Ishikawa (cell line): ENCODE measurements around the gene MTPN.

Source experiments
- REST ChIP-seq: IDR thresholded peaks from 2 replicates; pipeline ENCODE4 v1.6.1; 2012; ENCODE audit warnings: low read depth, mild to moderate bottlenecking
- TAF1 ChIP-seq: IDR thresholded peaks from 2 replicates; pipeline ENCODE4 v1.6.1; 2012; ENCODE audit warnings: low read depth, mild to moderate bottlenecking
- TCF12 ChIP-seq: IDR thresholded peaks from 2 replicates; pipeline ENCODE4 v1.6.1; 2012; ENCODE audit warnings: low read depth
- YY1 ChIP-seq: IDR thresholded peaks from 2 replicates; pipeline ENCODE4 v1.6.1; 2012; ENCODE audit warnings: low read depth

- TF ChIP-seq YY1 (no peak), TAF1 (no peak), REST (no peak), TCF12 (0 out of 2 replicates have a peak, but pooled peaks have one; percentile 29)
Observed at GRCh38 chr7:135877805-135878204, 99.4 kb downstream of the MTPN start.
